ENCODE measurements around the gene TRIM15.

DNA sequence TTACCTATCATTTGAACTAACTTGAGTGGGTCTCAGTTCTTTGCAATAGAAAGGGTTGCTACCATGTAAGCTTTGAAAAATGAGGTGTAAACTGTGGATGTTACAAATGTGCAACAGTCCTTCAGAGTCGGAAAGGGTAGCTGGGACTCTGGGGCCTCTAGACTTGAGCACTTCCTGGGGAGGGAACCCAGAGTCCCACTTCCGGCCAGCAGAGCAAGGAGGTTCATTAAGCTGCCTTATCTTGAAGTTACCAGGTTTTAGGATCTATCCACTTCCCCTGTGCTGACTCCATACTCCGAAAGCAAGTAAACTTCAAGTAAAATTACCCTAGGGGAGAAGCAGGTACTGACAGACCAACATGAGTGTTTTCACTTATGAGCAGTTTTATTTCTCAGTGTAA, 11.8 kb upstream of the TRIM15 start:
- TF ChIP-seq, protein P1, sequence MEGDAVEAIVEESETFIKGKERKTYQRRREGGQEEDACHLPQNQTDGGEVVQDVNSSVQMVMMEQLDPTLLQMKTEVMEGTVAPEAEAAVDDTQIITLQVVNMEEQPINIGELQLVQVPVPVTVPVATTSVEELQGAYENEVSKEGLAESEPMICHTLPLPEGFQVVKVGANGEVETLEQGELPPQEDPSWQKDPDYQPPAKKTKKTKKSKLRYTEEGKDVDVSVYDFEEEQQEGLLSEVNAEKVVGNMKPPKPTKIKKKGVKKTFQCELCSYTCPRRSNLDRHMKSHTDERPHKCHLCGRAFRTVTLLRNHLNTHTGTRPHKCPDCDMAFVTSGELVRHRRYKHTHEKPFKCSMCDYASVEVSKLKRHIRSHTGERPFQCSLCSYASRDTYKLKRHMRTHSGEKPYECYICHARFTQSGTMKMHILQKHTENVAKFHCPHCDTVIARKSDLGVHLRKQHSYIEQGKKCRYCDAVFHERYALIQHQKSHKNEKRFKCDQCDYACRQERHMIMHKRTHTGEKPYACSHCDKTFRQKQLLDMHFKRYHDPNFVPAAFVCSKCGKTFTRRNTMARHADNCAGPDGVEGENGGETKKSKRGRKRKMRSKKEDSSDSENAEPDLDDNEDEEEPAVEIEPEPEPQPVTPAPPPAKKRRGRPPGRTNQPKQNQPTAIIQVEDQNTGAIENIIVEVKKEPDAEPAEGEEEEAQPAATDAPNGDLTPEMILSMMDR (IDR thresholded peaks at IDR 0.05) = no peak
- no peak for TF ChIP-seq POLR2A (IDR thresholded peaks at IDR 0.05)

Data from ovary (tissue), 3 donors.